OCI-LY3 (cell line): Measurements from ENCODE around the gene TEX36.

ENCODE experiments used
- EZH2phosphoT487 ChIP-seq: fragments of 200-600 bp; shearing (Covaris generic); IDR thresholded peaks from 2 replicates; pipeline ENCODE4 v1.6.1; 2018; ENCODE audit warnings: antibody characterized with exemption, mixed run types, low read depth
- TF ChIP-seq, protein P1 (sequence below): fragments of 200-600, 300-600 bp; sonication (generic); IDR thresholded peaks from 2 replicates; pipeline ENCODE4 v1.5.1; 2014; ENCODE audit warnings: antibody characterized with exemption, low read length, low read depth

DNA sequence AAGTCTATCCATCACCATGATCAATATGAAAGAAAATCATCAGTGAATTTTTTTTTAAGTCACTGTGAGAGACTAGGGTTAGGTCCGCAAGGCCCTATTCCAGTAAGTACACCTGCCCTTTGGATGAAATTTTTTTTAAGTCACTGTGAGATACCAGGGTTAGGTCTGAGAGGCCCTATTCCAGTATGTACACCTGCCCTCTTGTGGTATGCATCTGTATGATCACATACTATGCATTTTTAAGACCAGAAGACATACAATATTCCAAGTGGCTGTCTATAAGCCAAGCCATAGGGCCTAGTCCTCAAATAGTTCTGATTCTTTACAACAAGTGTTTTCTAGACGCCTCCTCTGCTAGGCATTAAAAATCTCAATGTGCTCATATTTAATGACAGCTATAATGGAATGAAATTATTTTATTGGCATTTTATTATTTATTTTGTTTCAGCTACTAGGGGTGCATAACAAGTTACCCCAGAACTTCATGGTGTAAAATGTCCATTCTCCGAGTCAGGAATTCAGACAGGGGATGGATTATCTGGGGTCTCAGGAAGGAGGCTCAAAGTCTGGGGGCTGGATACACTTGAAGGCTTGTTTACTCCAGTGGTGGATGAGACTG, 53.1 kb downstream of the TEX36 start:
- TF ChIP-seq, protein P1, sequence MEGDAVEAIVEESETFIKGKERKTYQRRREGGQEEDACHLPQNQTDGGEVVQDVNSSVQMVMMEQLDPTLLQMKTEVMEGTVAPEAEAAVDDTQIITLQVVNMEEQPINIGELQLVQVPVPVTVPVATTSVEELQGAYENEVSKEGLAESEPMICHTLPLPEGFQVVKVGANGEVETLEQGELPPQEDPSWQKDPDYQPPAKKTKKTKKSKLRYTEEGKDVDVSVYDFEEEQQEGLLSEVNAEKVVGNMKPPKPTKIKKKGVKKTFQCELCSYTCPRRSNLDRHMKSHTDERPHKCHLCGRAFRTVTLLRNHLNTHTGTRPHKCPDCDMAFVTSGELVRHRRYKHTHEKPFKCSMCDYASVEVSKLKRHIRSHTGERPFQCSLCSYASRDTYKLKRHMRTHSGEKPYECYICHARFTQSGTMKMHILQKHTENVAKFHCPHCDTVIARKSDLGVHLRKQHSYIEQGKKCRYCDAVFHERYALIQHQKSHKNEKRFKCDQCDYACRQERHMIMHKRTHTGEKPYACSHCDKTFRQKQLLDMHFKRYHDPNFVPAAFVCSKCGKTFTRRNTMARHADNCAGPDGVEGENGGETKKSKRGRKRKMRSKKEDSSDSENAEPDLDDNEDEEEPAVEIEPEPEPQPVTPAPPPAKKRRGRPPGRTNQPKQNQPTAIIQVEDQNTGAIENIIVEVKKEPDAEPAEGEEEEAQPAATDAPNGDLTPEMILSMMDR = peak; percentile 43
- no peak for TF ChIP-seq EZH2phosphoT487
